Measurements from ENCODE around the gene SNAPC4.

Gene SNAPC4

DNA sequence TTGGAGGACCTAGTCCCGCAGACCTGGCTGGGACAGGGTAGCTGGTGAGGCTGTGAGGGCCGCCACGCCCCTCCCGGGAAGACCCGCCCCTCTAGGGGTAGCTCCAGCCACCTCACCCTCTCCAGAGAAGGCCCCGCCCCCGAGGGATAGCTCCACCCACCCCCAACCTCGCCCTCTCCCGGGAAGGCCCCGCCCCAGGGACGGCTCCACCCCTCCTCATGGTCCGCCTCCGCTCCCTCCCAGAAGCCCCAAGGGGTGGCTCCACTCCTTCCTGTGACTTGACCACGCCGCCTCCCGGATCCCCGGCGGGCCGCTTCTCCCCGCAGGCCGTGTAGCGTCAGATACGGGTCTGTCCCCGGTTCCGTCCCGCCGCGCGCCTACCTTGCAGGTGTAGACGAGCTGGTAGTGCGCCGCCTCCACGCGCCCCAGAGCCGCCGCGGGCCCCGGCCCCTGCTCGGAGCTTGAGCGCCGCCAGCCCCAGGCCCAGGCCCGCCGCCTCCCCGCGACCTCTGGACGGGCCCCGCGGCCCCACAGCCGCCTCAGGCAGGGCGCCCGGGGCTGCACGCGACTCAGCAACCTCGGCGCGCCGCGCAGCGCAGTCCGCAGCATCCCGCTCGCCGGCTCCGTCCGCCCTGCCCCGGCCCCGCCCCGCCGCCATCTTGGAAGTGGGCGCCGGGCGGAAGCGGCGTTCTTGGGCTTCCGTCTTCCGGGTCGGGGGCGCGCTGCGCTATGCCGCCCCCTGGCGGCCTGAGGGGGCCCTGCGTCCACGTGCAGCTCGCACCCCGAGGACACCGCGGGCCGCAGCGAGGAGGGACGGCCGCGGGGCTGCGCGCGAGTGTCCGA is 36.6 kb downstream of the SNAPC4 start, which contains the start of gene DNLZ:
DNLZ (minus strand) TSS at position 639 of the 843 bp plus-strand sequence; CDS start at position 609, 30 bp downstream.
- Histone ChIP-seq H3K27ac (replicated peaks; ENCODE audit: low read length) (peak within 1 kb of the TSS; percentile 63), H3K9ac (ENCODE audit: low read depth, low read length, poor library complexity) (peak within 1 kb of the TSS; percentile 96), H3K14ac (ENCODE audit: low read length) (peak within 1 kb of the TSS; percentile 82), H3K79me1 (ENCODE audit: low read depth, low read length) (peaks cover 13% of the 10 kb centered on the region), H3K4me2 (ENCODE audit: insufficient read depth, low read length, poor library complexity, severe bottlenecking) (peak within 1 kb of the TSS; percentile 73), H2BK120ac (ENCODE audit: low read depth, low read length) (no peak within 1 kb of the TSS), H2BK12ac (ENCODE audit: low read length) (peak within 1 kb of the TSS; percentile 84), H4K8ac (ENCODE audit: low read depth, low read length) (peak within 1 kb of the TSS; percentile 43), H3K4me1 (ENCODE audit: control insufficient read depth in 2 of 2, insufficient read depth in 1 of 2, low read depth in 1 of 2, low read length in 2 of 2) (peaks cover 6 to 7% of the 10 kb centered on the region in 2 donors), H3K4ac (ENCODE audit: low read length) (no peak within 1 kb of the TSS), H3K27me3 (ENCODE audit: control insufficient read depth in 3 of 3, insufficient read depth in 3 of 3, low read depth in 1 of 3, low read length in 3 of 3) (peaks cover 0 to 2% (median 0%) of the 10 kb centered on the region in 3 experiments), H2BK5ac (ENCODE audit: low read length) (peak within 1 kb of the TSS; percentile 93), H3K18ac (ENCODE audit: low read length) (peak within 1 kb of the TSS; percentile 96), H2BK15ac (ENCODE audit: low read length) (peak within 1 kb of the TSS; percentile 95), H3K9me3 (replicated peaks in 1 of 2; ENCODE audit: control insufficient read depth in 2 of 2, insufficient read depth in 1 of 2, low read depth in 1 of 2, low read length in 2 of 2) (peaks cover 0 to 3% of the 10 kb centered on the region in 2 donors), H3K36me3 (replicated peaks in 1 of 2; ENCODE audit: control insufficient read depth in 2 of 2, insufficient read depth in 2 of 2, low read length in 2 of 2) (peaks cover 0 to 22% of the 10 kb centered on the region in 2 donors), H2AFZ (ENCODE audit: low read length) (peak within 1 kb of the TSS; percentile 96), H3K23ac (ENCODE audit: low read depth, low read length, poor library complexity) (peak within 1 kb of the TSS; percentile 96), H2AK5ac (ENCODE audit: low read depth, low read length) (peak within 1 kb of the TSS; percentile 98), H3K4me3 (ENCODE audit: low read length in 2 of 2) (peak within 1 kb of the TSS; percentile 93 to 96), H4K91ac (ENCODE audit: low read depth, low read length, poor library complexity) (peak within 1 kb of the TSS; percentile 30)
- DNase-seq (ENCODE audit: low spot score): peak; percentile 92
- no CpG with 5 or more reads among the region's 97 CpGs for WGBS, 2 donors (ENCODE audit: extremely low coverage in 2 of 2, insufficient read length in 2 of 2, insufficient replicate concordance in 1 of 2)

DNA sequence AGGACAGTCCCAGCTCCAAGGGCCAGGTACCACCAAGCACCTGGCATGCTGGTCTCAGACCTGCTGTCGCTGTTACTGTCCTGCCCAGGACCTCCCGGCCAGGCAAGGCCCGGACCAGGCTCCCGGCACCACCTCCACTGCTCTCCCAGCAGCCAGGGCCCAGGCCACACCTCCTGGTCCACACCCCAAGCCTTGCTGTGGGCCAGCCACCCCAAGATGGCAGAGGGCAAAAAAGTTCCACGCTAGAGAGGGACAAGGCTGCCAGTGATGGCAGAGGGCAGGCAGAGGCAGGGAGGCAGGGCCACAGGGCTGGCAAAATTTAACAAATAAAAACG is 37.6 kb downstream of the SNAPC4 start:
- H3K27ac ChIP-seq (replicated peaks; ENCODE audit: low read length): no peak overlapping the region
- no peak for DNase-seq (ENCODE audit: low spot score)

DNA sequence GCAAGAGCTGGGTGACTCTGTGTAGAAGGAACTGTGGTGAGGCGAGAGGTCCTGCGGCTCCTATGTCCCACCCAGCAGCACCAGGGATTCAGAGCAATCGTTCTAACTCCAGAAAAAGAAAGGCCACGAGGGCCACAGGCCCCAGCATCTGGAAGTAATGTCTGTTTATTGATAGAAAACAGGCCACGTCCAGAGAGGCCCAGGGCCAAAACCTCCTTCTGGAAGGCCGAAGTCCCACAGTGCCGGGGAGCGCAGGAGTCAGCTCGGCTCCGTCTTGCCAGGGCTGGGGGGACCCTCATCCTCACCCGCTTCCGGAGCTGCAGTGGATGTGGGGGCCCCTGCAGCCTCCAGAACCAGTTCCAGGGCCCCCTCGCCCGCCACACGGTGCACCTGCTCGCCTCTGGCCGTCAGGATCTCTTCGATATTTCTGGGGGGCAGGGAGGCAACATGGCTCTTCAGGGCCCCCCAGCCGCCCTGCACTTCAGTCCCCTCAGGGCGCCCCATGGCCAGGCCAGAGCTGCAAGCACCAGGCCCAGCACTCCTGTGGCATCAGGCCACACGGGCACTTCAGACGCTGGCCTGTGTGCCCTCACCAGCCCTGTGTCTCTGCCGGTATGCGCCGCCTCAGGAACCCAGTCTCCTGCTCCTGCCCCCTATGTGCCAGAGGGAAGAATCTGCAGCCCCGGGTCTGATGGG is 38.1 kb downstream of the SNAPC4 start:
- Histone ChIP-seq H3K4me3 (ENCODE audit: low read length in 2 of 2) (peak overlapping the region in 1 of 2 donors; percentile 18), H2AK5ac (ENCODE audit: low read depth, low read length) (peak overlapping the region; percentile 98), H3K4ac (ENCODE audit: low read length) (no peak overlapping the region), H4K8ac (ENCODE audit: low read depth, low read length) (no peak overlapping the region), H4K91ac (ENCODE audit: low read depth, low read length, poor library complexity) (no peak overlapping the region), H2AFZ (ENCODE audit: low read length) (no peak overlapping the region), H3K9ac (ENCODE audit: low read depth, low read length, poor library complexity) (peak overlapping the region; percentile 63), H2BK15ac (ENCODE audit: low read length) (peak overlapping the region; percentile 62), H3K23ac (ENCODE audit: low read depth, low read length, poor library complexity) (peak overlapping the region; percentile 59), H2BK120ac (ENCODE audit: low read depth, low read length) (peak overlapping the region; percentile 35), H3K27ac (replicated peaks; ENCODE audit: low read length) (no peak overlapping the region), H3K4me2 (ENCODE audit: insufficient read depth, low read length, poor library complexity, severe bottlenecking) (no peak overlapping the region), H3K36me3 (replicated peaks in 1 of 2; ENCODE audit: control insufficient read depth in 2 of 2, insufficient read depth in 2 of 2, low read length in 2 of 2) (peaks cover 4 to 32% of the 10 kb centered on the region in 2 donors), H3K27me3 (ENCODE audit: control insufficient read depth in 3 of 3, insufficient read depth in 3 of 3, low read depth in 1 of 3, low read length in 3 of 3) (peaks cover 0 to 2% (median 0%) of the 10 kb centered on the region in 3 experiments), H2BK12ac (ENCODE audit: low read length) (peak overlapping the region; percentile 84), H2BK5ac (ENCODE audit: low read length) (peak overlapping the region; percentile 60), H3K18ac (ENCODE audit: low read length) (no peak overlapping the region), H3K79me1 (ENCODE audit: low read depth, low read length) (peaks cover 13% of the 10 kb centered on the region), H3K14ac (ENCODE audit: low read length) (no peak overlapping the region), H3K4me1 (ENCODE audit: control insufficient read depth in 2 of 2, insufficient read depth in 1 of 2, low read depth in 1 of 2, low read length in 2 of 2) (peaks cover 6 to 7% of the 10 kb centered on the region in 2 donors), H3K9me3 (replicated peaks in 1 of 2; ENCODE audit: control insufficient read depth in 2 of 2, insufficient read depth in 1 of 2, low read depth in 1 of 2, low read length in 2 of 2) (peaks cover 0 to 3% of the 10 kb centered on the region in 2 donors)
- WGBS, 2 donors (ENCODE audit: extremely low coverage in 2 of 2, insufficient read length in 2 of 2, insufficient replicate concordance in 1 of 2): no CpG with 5 or more reads among the region's 26 CpGs
- DNase-seq (ENCODE audit: low spot score): no peak

More for the DNA sequence above, 37.6 kb downstream of the SNAPC4 start:
- Histone ChIP-seq H3K4me2 (ENCODE audit: insufficient read depth, low read length, poor library complexity, severe bottlenecking) (no peak overlapping the region), H3K9me3 (replicated peaks in 1 of 2; ENCODE audit: control insufficient read depth in 2 of 2, insufficient read depth in 1 of 2, low read depth in 1 of 2, low read length in 2 of 2) (peaks cover 0 to 3% of the 10 kb centered on the region in 2 donors), H2BK5ac (ENCODE audit: low read length) (peak overlapping the region; percentile 60), H3K18ac (ENCODE audit: low read length) (peak overlapping the region; percentile 85), H4K91ac (ENCODE audit: low read depth, low read length, poor library complexity) (no peak overlapping the region), H4K8ac (ENCODE audit: low read depth, low read length) (no peak overlapping the region), H3K23ac (ENCODE audit: low read depth, low read length, poor library complexity) (no peak overlapping the region), H3K36me3 (replicated peaks in 1 of 2; ENCODE audit: control insufficient read depth in 2 of 2, insufficient read depth in 2 of 2, low read length in 2 of 2) (peaks cover 2 to 27% of the 10 kb centered on the region in 2 donors), H2BK12ac (ENCODE audit: low read length) (peak overlapping the region; percentile 84), H2BK15ac (ENCODE audit: low read length) (peak overlapping the region; percentile 62), H3K79me1 (ENCODE audit: low read depth, low read length) (peaks cover 13% of the 10 kb centered on the region), H2AK5ac (ENCODE audit: low read depth, low read length) (peak overlapping the region; percentile 98), H2AFZ (ENCODE audit: low read length) (no peak overlapping the region), H3K4ac (ENCODE audit: low read length) (peak overlapping the region; percentile 84), H2BK120ac (ENCODE audit: low read depth, low read length) (no peak overlapping the region), H3K9ac (ENCODE audit: low read depth, low read length, poor library complexity) (peak overlapping the region; percentile 63), H3K4me1 (ENCODE audit: control insufficient read depth in 2 of 2, insufficient read depth in 1 of 2, low read depth in 1 of 2, low read length in 2 of 2) (peaks cover 6 to 7% of the 10 kb centered on the region in 2 donors), H3K14ac (ENCODE audit: low read length) (no peak overlapping the region), H3K4me3 (ENCODE audit: low read length in 2 of 2) (no peak overlapping the region), H3K27me3 (ENCODE audit: control insufficient read depth in 3 of 3, insufficient read depth in 3 of 3, low read depth in 1 of 3, low read length in 3 of 3) (peaks cover 0 to 2% (median 0%) of the 10 kb centered on the region in 3 experiments)
- no CpG with 5 or more reads among the region's 6 CpGs for WGBS, 2 donors (ENCODE audit: extremely low coverage in 2 of 2, insufficient read length in 2 of 2, insufficient replicate concordance in 1 of 2)

Measured in neuronal stem cell (in vitro differentiated cells).